ENCODE measurements around the gene TBC1D5. TPM values are rescaled to one million over a fixed set of nuclear protein-coding genes. Genes with fewer than 3 reads are reported as not detected.
A peak's percentile ranks its signal among the peaks of the same experiment; 100 is the strongest.

Gene TBC1D5
- total and polyA plus RNA-seq, 2 of the 4 experiments (the other 2 are of a cell fraction) = 16.4 to 57.0 TPM

GRCh38 chr3:17175187-17175807 is 567.1 kb downstream of the TBC1D5 start:
- peak overlapping the region; percentile 88 for H3K4ac ChIP-seq (ENCODE audit: low read depth, low read length)
- H2BK15ac ChIP-seq (ENCODE audit: low read depth, low read length) = no peak overlapping the region
- H4K5ac ChIP-seq (ENCODE audit: low read depth, low read length) = no peak overlapping the region
- no peak overlapping the region for H3K9ac ChIP-seq (ENCODE audit: low read depth, low read length)
- peak overlapping the region; percentile 16; the same call in 1 of the 2 replicates for H3K56ac ChIP-seq (ENCODE audit: extremely low read depth, insufficient read depth, low read length)
- no peak overlapping the region for H3K4me3 ChIP-seq (ENCODE audit: insufficient read depth, low read depth, low read length)
- in situ Hi-C loops (cut with MboI; ENCODE audit: low sequenced_read_pairs) = no loop called here
- H4K91ac ChIP-seq (ENCODE audit: insufficient read depth, low read depth, low read length) = peak overlapping the region; percentile 23
- dilution Hi-C loops (cut with HindIII; ENCODE audit: low sequenced_read_pairs, unreplicated experiment) = loop anchor here (25.0 kb wide), 1 partner anchor 563 kb away; the partner anchor contains the start of gene DAZL
- ChIA-PET POLR2A (ENCODE audit: unreplicated experiment) (no interaction called here), CTCF (no interaction called here)
- H2AFZ ChIP-seq (replicated peaks; ENCODE audit: low read length, poor library complexity) = no peak overlapping the region
- peak overlapping the region; percentile 41 for H2BK5ac ChIP-seq (ENCODE audit: low read depth, low read length, poor library complexity, severe bottlenecking)
- peaks cover 8% of the 10 kb centered on the region for H3K4me1 ChIP-seq (ENCODE audit: control insufficient read depth, insufficient read depth, low read length)
- H2BK20ac ChIP-seq (ENCODE audit: low read depth, low read length) = peak overlapping the region; percentile 85
- H3K9me3 ChIP-seq (ENCODE audit: control insufficient read depth, insufficient read depth, low read length) = no peaks in the 10 kb centered on the region
- peak overlapping the region; percentile 30 for H3K4me2 ChIP-seq (ENCODE audit: low read depth, low read length)
- H4K8ac ChIP-seq (ENCODE audit: low read depth in 2 of 2, low read length in 2 of 2) = peak overlapping the region in 1 of 2 experiments; percentile 53; a peak in 2 of 4 replicates
- H3K18ac ChIP-seq (ENCODE audit: low read depth, low read length) = peak overlapping the region; percentile 55; the same call in 1 of the 2 replicates
- no peaks in the 10 kb centered on the region for H4K20me1 ChIP-seq (ENCODE audit: insufficient read depth, low read length)
- WGBS, 2 experiments (ENCODE audit: extremely low coverage in 2 of 2, insufficient read length in 1 of 2) = no CpG with 5 or more reads among the region's 2 CpGs
- peak overlapping the region; percentile 54 for H3K23ac ChIP-seq (ENCODE audit: low read depth, low read length)
- no peaks in the 10 kb centered on the region for H3K79me1 ChIP-seq (ENCODE audit: low read depth in 1 of 2, low read length in 2 of 2)
- DNase-seq (peak; percentile 80), ATAC-seq (ENCODE audit: low read depth) (peak; percentile 85)
- peak overlapping the region; percentile 55; the same call in 1 of the 2 replicates for H2AK5ac ChIP-seq (ENCODE audit: low read depth, low read length)
- H3K27ac ChIP-seq (ENCODE audit: insufficient read depth, low read length) = peak overlapping the region; percentile 20; the same call in 1 of the 2 replicates
- H2BK120ac ChIP-seq (ENCODE audit: low read depth, low read length) = peak overlapping the region; percentile 84
- no TSS peak for BruUV-seq (replicated peaks)
- peak overlapping the region; percentile 88; the same call in 1 of the 2 replicates for H3K14ac ChIP-seq (replicated peaks; ENCODE audit: low read depth, low read length)
- peaks cover 8% of the 10 kb centered on the region for H3K9me1 ChIP-seq (ENCODE audit: insufficient read depth, low read length)
- H2AK9ac ChIP-seq (replicated peaks; ENCODE audit: low read depth, low read length, poor library complexity) = no peak overlapping the region
- no peaks in the 10 kb centered on the region for H3K27me3 ChIP-seq (ENCODE audit: control insufficient read depth, insufficient read depth, low read length)
- no peaks in the 10 kb centered on the region for H3K36me3 ChIP-seq (ENCODE audit: control insufficient read depth, insufficient read depth, low read length)
- intact Hi-C loops (cut with micrococcal nuclease) = no loop called here
- no peak for TF ChIP-seq MAZ (IDR thresholded peaks at IDR 0.05; ENCODE audit: borderline replicate concordance, low read depth, low read length)
- TF ChIP-seq MAFK (IDR thresholded peaks at IDR 0.05; ENCODE audit: low read depth, low read length) = no peak
- TF ChIP-seq NFE2L2 (IDR thresholded peaks at IDR 0.05; ENCODE audit: low read depth, low read length) = no peak
- TF ChIP-seq, protein P1, sequence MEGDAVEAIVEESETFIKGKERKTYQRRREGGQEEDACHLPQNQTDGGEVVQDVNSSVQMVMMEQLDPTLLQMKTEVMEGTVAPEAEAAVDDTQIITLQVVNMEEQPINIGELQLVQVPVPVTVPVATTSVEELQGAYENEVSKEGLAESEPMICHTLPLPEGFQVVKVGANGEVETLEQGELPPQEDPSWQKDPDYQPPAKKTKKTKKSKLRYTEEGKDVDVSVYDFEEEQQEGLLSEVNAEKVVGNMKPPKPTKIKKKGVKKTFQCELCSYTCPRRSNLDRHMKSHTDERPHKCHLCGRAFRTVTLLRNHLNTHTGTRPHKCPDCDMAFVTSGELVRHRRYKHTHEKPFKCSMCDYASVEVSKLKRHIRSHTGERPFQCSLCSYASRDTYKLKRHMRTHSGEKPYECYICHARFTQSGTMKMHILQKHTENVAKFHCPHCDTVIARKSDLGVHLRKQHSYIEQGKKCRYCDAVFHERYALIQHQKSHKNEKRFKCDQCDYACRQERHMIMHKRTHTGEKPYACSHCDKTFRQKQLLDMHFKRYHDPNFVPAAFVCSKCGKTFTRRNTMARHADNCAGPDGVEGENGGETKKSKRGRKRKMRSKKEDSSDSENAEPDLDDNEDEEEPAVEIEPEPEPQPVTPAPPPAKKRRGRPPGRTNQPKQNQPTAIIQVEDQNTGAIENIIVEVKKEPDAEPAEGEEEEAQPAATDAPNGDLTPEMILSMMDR (conservative IDR thresholded peaks at IDR 0.05; ENCODE audit: low read depth, low read length) = no peak
- TF ChIP-seq FOS (IDR thresholded peaks at IDR 0.05; ENCODE audit: low read depth, low read length) = no peak; the same call in 1 of the 2 replicates
- TF ChIP-seq RAD21 (IDR thresholded peaks at IDR 0.05; ENCODE audit: low read length) = no peak
- TF ChIP-seq BHLHE40 (IDR thresholded peaks at IDR 0.05; ENCODE audit: low read depth, low read length) = no peak
- no peak for TF ChIP-seq SMC3 (IDR thresholded peaks at IDR 0.05; ENCODE audit: low read depth, low read length)
- no peak for TF ChIP-seq MXI1 (IDR thresholded peaks at IDR 0.05; ENCODE audit: borderline replicate concordance, low read depth, low read length)
- TF ChIP-seq RCOR1 (IDR thresholded peaks at IDR 0.05; ENCODE audit: insufficient replicate concordance, low read length) = no peak
- no peak for TF ChIP-seq ELK1 (IDR thresholded peaks at IDR 0.05; ENCODE audit: borderline replicate concordance, low read depth, low read length)
- no peak for TF ChIP-seq CEBPB (IDR thresholded peaks at IDR 0.05; ENCODE audit: low read depth, low read length)
- no peak for TF ChIP-seq POLR2A (IDR thresholded peaks at IDR 0.05; ENCODE audit: low read depth, low read length)
- TF ChIP-seq RFX5 (IDR thresholded peaks at IDR 0.05; ENCODE audit: low read depth, low read length) = no peak
- no peak for TF ChIP-seq CHD1 (IDR thresholded peaks at IDR 0.05; ENCODE audit: low read depth, low read length)

Measured in IMR-90 (cell line).